ENCODE data around the gene KCNK10.

DNA sequence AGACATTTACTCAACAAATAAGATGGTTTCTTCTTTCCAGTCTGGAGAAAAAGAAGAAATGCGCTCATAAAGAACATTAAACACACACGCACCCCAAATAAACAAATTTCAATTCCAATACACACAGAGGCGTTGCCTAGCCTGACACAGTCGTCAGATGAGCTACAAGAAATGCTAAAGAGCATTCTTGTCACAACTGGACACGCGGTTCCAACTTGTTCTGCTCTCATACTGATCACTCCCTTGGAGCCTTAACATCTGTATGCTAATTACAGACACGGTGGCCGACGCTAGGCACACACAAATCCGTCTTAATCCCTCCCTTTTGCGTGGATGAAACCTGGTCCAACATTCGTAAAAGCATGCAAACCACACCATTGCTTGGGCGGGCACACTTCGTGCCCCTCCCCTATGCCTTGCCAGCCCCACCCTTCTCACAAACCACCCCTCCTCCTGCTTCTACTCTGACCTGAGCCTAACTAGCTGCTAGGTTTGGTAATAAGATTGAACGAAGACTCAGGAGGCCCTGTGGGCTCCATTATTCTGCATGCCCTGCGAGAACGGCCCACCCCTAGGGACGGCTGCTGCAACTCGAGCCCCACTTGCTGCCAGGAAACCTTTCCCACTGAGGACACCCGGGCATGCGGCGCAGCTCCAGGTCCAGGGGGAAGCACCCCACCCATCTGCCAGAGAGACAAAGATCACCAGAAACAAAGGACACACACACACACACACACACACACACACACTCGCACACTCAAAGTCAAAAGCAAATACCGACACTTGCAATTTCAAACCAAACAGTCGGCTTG, 1.2 kb downstream of the KCNK10 start:
- TF ChIP-seq CTCF (IDR thresholded peaks at IDR 0.05; ENCODE audit: low read depth, low read length) (no peak), EZH2phosphoT487 (IDR thresholded peaks at IDR 0.05; ENCODE audit: low read depth) (no peak)

Measured in OCI-LY3 (cell line).